ENCODE measurements around the gene MPP1. TPM values are rescaled to one million over a fixed set of nuclear protein-coding genes. Genes with fewer than 3 reads are reported as not detected.
A peak's percentile ranks its signal among the peaks of the same experiment; 100 is the strongest.

MPP1 gene
- total RNA-seq (2021; ENCODE audit: unreplicated experiment) (89.3 TPM), Bru-seq, nascent RNA (percentile 70 among the genes with signal in this experiment), BruChase-seq, experiment 1, labeled RNA remaining after a 2-hour chase (percentile 77 among the genes with signal in this experiment), BruChase-seq, experiment 2, labeled RNA remaining after a 6-hour chase (percentile 78 among the genes with signal in this experiment)
- polyA plus RNA-seq (2012; ENCODE audit: insufficient read length) = 47.3 TPM
- long read RNA-seq, transcript MPP1-202 (12 exons, 2,042 nt) = major isoform, 113 of 138 reads
- long read RNA-seq, partial matches to known transcripts = 7 of 138 reads
- long read RNA-seq, other reads (novel, unspliced or antisense) = 16 of 138 reads

DNA sequence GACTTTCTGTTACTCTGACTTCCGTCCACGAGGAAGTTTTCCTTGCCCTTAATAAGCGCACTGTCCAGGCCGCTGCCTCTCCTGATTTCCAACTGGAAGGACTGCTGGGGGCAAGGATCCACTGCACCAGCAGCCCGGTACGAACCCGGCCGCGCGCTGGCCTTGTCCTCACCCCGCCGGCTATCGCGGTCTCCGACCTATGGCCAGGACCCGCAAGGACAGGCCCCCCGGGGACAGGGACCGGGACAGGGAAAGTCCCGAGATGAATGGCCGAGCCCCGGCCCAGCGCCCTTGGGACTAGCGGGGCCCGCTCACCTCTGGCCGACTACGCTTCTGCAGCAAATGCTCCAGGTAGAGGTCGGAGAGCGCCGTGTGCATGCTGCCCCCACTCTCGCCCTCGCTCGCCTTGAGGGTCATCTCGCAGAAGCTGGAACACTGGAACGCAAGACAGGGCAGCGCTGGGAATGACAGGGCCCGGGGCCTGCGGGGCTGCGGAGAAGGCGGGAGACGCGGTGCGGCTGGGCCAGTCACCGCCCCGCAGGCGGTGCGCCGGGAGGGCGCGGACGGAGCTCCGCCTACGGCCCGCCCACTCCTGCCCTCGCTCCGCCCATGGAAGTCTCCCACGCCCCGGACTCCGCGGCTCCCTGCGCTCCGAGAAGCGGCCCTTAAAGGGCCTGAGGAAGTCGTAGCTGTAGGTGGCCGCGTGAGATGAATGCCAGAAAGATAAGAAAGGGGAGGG, at the start of gene MPP1:
Gene MPP1 (minus strand): TSS at position 529 of the 739 bp plus-strand sequence. CDS start 112 bp downstream, at position 417.
- Histone ChIP-seq H3K27ac (ENCODE audit: low read length) (peak within 1 kb of the TSS; percentile 83), H3K9me3 (ENCODE audit: control insufficient read depth, insufficient read depth, low read depth, low read length) (peaks cover 8% of the 10 kb centered on the region; the same call in 1 of the 2 replicates), H3K36me3 (ENCODE audit: control insufficient read depth, insufficient read depth, low read length) (no peaks in the 10 kb centered on the region), H3K4me1 (ENCODE audit: control insufficient read depth, insufficient read depth, low read length) (peaks cover 43% of the 10 kb centered on the region), H3K27me3 (ENCODE audit: control insufficient read depth, insufficient read depth, low read length) (no peaks in the 10 kb centered on the region), H3K4me3 (ENCODE audit: low read depth in 2 of 2, low read length in 2 of 2) (peak within 1 kb of the TSS; percentile 75 to 81)
- in situ Hi-C loops (cut with HindIII; ENCODE audit: low pct_unique_long_range_greater_than_20kb, low sequenced_read_pairs) = no loop called here
- ChIA-PET POLR2A (interaction anchor here (0.5 to 1.0 kb wide), 4 partner anchors 9 to 258 kb away, joined by 3 to 5 read pairs (median 4); partner anchors contain the start of gene IKBKG), CTCF (interaction anchor here (0.7 kb wide), 2 partner anchors 37 to 88 kb away, joined by 3 read pairs; no protein-coding TSS in a partner anchor)
- ATAC-seq (peak; percentile 97), DNase-seq (ENCODE audit: low read depth, low spot score) (no peak)
- peak; percentile 72 for TF ChIP-seq POLR2AphosphoS5 (IDR thresholded peaks at IDR 0.05; ENCODE audit: low read depth, low read length)
- TF ChIP-seq, protein P1, sequence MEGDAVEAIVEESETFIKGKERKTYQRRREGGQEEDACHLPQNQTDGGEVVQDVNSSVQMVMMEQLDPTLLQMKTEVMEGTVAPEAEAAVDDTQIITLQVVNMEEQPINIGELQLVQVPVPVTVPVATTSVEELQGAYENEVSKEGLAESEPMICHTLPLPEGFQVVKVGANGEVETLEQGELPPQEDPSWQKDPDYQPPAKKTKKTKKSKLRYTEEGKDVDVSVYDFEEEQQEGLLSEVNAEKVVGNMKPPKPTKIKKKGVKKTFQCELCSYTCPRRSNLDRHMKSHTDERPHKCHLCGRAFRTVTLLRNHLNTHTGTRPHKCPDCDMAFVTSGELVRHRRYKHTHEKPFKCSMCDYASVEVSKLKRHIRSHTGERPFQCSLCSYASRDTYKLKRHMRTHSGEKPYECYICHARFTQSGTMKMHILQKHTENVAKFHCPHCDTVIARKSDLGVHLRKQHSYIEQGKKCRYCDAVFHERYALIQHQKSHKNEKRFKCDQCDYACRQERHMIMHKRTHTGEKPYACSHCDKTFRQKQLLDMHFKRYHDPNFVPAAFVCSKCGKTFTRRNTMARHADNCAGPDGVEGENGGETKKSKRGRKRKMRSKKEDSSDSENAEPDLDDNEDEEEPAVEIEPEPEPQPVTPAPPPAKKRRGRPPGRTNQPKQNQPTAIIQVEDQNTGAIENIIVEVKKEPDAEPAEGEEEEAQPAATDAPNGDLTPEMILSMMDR (IDR thresholded peaks at IDR 0.05) = no peak
- peak; percentile 77; the same call in 1 of the 2 replicates for TF ChIP-seq TCF7L2 (IDR thresholded peaks at IDR 0.05; ENCODE audit: low read depth, low read length)
- TF ChIP-seq, protein P2, sequence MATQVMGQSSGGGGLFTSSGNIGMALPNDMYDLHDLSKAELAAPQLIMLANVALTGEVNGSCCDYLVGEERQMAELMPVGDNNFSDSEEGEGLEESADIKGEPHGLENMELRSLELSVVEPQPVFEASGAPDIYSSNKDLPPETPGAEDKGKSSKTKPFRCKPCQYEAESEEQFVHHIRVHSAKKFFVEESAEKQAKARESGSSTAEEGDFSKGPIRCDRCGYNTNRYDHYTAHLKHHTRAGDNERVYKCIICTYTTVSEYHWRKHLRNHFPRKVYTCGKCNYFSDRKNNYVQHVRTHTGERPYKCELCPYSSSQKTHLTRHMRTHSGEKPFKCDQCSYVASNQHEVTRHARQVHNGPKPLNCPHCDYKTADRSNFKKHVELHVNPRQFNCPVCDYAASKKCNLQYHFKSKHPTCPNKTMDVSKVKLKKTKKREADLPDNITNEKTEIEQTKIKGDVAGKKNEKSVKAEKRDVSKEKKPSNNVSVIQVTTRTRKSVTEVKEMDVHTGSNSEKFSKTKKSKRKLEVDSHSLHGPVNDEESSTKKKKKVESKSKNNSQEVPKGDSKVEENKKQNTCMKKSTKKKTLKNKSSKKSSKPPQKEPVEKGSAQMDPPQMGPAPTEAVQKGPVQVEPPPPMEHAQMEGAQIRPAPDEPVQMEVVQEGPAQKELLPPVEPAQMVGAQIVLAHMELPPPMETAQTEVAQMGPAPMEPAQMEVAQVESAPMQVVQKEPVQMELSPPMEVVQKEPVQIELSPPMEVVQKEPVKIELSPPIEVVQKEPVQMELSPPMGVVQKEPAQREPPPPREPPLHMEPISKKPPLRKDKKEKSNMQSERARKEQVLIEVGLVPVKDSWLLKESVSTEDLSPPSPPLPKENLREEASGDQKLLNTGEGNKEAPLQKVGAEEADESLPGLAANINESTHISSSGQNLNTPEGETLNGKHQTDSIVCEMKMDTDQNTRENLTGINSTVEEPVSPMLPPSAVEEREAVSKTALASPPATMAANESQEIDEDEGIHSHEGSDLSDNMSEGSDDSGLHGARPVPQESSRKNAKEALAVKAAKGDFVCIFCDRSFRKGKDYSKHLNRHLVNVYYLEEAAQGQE (IDR thresholded peaks at IDR 0.05; ENCODE audit: insufficient read depth in 1 of 2, low read depth in 2 of 2, low read length in 1 of 2) = 0 out of 4 replicates have a peak, but pooled peaks of 1 of the 2 experiments have one; percentile 16
- TF ChIP-seq SIN3A (IDR thresholded peaks at IDR 0.05; ENCODE audit: borderline replicate concordance, insufficient read depth, low read depth, low read length) = peak; percentile 43; the same call in 1 of the 2 replicates
- intact Hi-C loops (cut with micrococcal nuclease; ENCODE audit: unreplicated experiment) = no loop called here
- no TSS peak for BruUV-seq (replicated peaks)

DNA sequence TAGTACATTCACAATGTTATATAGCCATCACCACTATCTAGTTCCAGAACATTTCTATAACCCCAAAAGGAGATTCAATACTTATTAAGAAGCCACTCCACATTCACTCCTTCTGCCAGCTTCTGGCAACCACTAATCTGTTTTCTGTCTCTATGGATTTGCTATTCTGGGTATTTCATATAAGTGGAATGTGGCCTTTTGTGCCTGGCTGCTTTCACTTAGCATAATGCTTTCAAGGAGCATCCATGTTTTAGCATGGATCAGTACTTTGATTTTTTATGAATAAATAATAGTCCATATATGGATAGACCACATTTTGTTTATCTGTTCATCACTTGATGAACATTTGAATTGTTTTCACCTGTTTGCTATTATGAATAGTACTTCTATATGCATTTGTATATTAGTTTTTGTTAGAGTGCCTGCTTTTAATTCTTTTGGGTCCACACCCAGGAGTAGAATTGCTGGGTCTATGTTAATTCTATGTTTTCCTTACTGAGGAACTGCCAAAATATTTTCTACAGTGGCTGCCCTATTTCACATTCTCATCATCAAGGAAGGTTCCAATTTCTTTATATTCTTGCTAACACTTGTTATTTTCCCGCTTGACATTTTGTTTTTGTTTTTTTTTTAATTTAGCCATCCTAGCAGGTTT, 45.8 kb upstream of the MPP1 start:
- Histone ChIP-seq H3K27ac (ENCODE audit: low read length) (no peak overlapping the region), H3K4me3 (ENCODE audit: low read depth in 2 of 2, low read length in 2 of 2) (no peak overlapping the region), H3K9me3 (ENCODE audit: control insufficient read depth, insufficient read depth, low read depth, low read length) (no peaks in the 10 kb centered on the region; the same call in 1 of the 2 replicates), H3K4me1 (ENCODE audit: control insufficient read depth, insufficient read depth, low read length) (no peaks in the 10 kb centered on the region), H3K36me3 (ENCODE audit: control insufficient read depth, insufficient read depth, low read length) (no peaks in the 10 kb centered on the region), H3K27me3 (ENCODE audit: control insufficient read depth, insufficient read depth, low read length) (no peaks in the 10 kb centered on the region)
- intact Hi-C loops (cut with micrococcal nuclease; ENCODE audit: unreplicated experiment) = no loop called here
- no peak for DNase-seq (ENCODE audit: low read depth, low spot score)
- ChIA-PET POLR2A (no interaction called here), CTCF (no interaction called here)
- ATAC-seq = no peak
- TF ChIP-seq, protein P1 (IDR thresholded peaks at IDR 0.05) = no peak
- TF ChIP-seq TCF7L2 (IDR thresholded peaks at IDR 0.05; ENCODE audit: low read depth, low read length) (no peak), SIN3A (IDR thresholded peaks at IDR 0.05; ENCODE audit: borderline replicate concordance, insufficient read depth, low read depth, low read length) (no peak), POLR2AphosphoS5 (IDR thresholded peaks at IDR 0.05; ENCODE audit: low read depth, low read length) (no peak)
- TF ChIP-seq, protein P2 (IDR thresholded peaks at IDR 0.05; ENCODE audit: insufficient read depth in 1 of 2, low read depth in 2 of 2, low read length in 1 of 2) = no peak
- no TSS peak for BruUV-seq (replicated peaks)
- in situ Hi-C loops (cut with HindIII; ENCODE audit: low pct_unique_long_range_greater_than_20kb, low sequenced_read_pairs) = no loop called here
